Measurements from ENCODE around the gene TYRP1. TPM values are rescaled to one million over a fixed set of nuclear protein-coding genes. Genes with fewer than 3 reads are reported as not detected.

TYRP1 gene
- total RNA-seq, 6 experiments from 2014 or later: not detected

Other genes starting within 250 kb of the TYRP1 start
- gene LURAP1L, start 81.6 kb downstream of the TYRP1 start, total RNA-seq: 10 to 100 TPM in 5 of 6 experiments, 1 to 10 TPM in 1; 9.6 to 38.0 (median 18.8) TPM